Pulmonary artery endothelial cell (primary cell): ENCODE results near the gene EPB41L2. TPM values are rescaled to one million over a fixed set of nuclear protein-coding genes. Genes with fewer than 3 reads are reported as not detected.
"Not testable (repeated sequence)": the region's sequence is repeated elsewhere in the genome, so short reads cannot be mapped to it uniquely, and the experiment has no call there.

Experiments used
- DNase-seq: peaks from one replicate; pipeline ENCODE4 v3.0.0-alpha.2; 2011; ENCODE audit warnings: low read depth, low spot score
- total RNA-seq: library from RNA; depleted of rRNA; stranded (reverse); fragments of >200 nt; gene quantifications from 2 replicates; pipeline ENCODE4 v1.2.3, GENCODE V29; 2014

The EPB41L2 gene
- total RNA-seq, 1 donor from 2014 or later, result 74.7 TPM

DNA sequence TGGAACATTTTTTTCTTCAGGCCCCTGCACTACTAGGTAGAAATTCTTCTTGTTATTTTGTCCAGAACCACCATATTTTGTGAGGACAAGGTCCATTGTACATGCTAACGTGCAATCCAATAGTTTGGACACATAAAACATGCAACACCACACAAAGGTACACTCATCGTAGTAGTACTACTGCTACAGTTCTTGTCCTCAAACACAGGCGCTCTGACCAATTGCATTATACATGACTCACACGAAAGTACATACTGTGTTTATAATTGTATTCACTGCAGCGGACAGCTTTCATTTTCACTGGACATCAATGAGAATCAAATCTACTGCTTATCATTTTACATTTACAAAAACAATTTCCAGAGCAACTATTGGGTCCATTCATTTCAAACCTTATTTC lies 251.1 kb downstream of the EPB41L2 start:
- no peak for DNase-seq

DNA sequence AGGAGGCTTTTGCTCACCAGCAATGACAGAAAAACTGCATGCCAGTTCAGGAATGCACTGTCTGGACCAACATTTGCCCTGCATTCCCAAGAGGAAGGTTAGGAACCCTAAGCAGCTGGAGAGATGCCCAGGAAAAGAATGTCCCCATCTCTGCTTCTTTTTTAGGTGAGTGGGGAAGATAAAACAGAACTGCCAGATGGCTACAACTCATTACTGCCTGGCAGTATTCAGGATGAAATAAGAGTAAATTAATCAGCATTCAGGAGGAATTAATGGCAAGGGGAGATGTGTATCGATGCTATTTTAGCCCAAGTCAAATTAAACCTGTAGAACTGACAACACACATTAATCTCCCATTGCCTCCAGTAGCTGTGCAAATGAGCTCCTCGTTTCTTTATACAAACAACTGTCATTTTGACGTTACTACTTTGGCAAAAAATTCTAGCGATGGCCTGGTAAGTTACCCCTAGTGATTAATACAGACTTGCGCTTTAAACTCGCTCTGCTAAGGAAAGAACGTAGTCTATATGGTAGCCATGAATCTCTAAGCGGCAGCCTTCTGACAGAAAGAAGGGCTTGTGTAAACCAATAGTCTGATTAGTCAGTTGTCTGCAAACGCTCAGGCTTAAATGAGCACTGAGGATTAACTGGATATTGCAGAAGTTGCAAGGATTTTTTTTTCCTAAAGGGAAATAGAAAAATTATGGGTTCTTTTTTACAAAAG lies 252.6 kb downstream of the EPB41L2 start:
- DNase-seq, result no peak

DNA sequence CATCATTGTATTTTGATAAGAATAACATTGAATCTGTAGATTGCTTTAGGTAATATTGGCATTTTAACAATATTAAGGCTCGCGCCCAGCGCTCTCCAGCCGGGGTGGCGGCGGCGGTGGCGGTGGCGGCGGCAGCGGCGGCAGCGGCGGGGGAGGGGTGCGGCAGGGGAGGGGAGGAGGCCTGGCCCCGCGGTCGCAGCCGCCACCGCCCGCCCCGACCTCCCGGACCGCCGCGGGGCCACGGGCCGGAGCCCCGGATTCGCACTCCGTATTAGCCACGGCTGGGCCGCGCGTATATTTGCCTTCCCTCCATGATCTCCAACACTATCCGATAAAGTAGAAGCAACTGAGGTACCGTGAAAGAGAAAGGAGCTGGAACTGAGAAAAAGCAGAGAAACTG lies 261.7 kb downstream of the EPB41L2 start:
- not testable (repeated sequence) for DNase-seq

DNA sequence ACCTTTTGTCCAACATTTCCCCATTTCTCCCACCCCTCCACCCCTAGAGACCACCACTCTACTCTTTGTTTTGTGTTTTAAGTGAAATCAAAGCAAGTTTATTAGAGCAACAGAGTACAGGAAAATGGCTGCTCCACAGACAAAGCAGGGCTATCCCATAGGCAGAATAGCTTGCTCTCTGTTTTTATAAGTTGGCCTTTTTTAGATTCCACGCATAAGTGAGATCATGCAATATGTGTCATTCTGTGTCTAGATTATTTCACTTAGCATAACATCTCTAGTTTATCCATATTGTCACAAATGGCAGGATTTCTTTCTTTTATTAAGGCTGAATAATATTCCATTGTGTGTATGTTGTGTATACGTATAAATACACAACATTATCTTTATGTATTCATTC lies 266.0 kb downstream of the EPB41L2 start:
- DNase-seq, result no peak

DNA sequence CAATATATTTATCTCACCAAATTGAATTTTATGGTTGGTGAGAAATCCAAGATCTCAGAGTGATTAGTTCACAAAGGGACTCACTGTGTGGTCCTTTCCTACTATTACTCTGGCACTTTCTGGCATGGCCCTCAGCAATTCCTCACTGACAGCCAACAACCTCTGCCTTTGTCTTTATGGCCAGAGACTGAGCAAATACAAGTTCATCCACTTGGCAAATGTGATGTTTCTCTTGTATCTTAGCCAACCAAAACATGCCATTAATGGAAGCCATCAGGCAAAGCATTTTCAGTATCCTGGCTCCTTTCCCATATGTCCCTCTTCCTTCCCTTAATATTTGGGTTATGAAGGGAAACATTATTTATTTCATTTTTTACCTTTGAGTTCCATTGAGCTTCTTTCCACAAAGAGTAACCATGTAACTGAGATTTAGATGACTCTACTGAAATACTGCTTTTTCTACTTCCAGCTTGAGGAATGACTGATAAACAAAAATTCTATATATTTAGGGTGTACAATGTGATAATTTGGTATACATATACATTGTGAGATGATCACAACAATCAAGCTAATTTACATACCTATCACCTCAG lies 266.6 kb downstream of the EPB41L2 start:
- peak; percentile 73 for DNase-seq

DNA sequence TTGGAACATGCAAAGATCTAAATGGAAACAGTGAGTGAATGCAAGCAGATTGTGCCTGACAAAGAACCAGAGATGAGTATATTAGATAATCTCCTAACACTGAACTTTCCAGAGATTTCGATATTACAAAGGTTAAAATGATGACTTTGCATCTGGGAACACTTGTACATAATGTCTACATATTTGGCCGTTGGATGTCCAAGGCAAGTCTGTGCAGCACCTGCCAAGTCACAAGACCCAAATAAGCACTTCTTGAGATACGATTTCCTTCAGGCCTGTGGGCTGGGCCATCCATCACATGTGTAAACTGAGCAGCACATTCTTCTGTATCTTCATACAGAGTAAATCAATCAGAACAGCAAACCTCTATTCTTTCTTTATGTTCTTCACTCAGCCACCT lies 268.3 kb downstream of the EPB41L2 start:
- DNase-seq, result no peak

DNA sequence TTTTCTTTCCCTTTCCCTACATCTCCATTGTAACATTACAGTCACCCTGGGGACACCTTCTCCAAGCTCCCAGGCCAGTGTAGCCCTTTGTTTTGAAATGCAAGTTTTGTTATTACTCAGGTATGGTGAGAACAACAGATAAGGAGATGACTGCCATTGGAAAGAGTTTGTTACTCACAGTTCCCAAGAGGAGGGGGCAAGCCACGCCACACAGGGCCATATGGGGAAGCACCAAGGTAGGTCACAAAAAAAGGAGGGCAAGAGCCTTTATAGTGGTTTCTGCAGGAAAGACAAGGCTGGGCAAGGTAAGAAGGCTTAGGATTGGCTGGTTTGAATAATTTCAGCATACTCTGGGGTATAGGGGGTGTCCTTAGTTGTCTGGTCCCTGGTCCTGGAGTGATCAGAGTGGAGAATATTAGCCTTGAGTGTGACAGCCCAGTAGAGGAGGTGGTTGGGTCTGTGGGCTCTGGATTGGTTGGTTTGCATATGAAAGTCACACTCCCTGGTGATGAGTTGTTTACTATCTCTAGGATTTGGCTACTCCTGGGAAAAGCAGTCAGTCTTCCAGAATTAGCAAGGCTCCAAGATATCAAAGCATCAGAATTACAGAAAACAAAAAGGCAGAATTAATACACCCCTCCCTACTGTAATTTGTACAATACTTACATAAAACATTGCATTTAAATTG lies 268.9 kb downstream of the EPB41L2 start:
- DNase-seq, result no peak

Other genes starting within 250 kb of the EPB41L2 start
- gene SMLR1, start 235.8 kb downstream of the EPB41L2 start, total RNA-seq, result not detected in 2 replicates
- gene AKAP7, start 72.2 kb upstream of the EPB41L2 start, total RNA-seq, result 1.9 and 3.2 TPM in 2 replicates